H9 (cell line): ENCODE data around the gene PKDCC. TPM values are rescaled to one million over a fixed set of nuclear protein-coding genes. Genes with fewer than 3 reads are reported as not detected.

Experiments
- DNase-seq: peaks from one replicate; pipeline ENCODE4 v3.0.0-alpha.2; 2017
- H2AFZ ChIP-seq: one replicate; pipeline ENCODE4 v1.6.1; 2013; ENCODE audit warnings: mild to moderate bottlenecking, low read length, control low read depth, moderate library complexity
- H2AK5ac ChIP-seq: 2 replicates; pipeline ENCODE4 v1.6.1; 2013; ENCODE audit warnings: low read length, control low read depth, mixed read lengths; ENCODE audit not compliant: insufficient read length
- H2BK120ac ChIP-seq: one replicate; pipeline ENCODE4 v1.6.1; 2013; ENCODE audit warnings: low read depth, mild to moderate bottlenecking, low read length, control low read depth, inconsistent platforms; ENCODE audit not compliant: poor library complexity, severe bottlenecking
- H2BK12ac ChIP-seq: 2 replicates; pipeline ENCODE4 v1.6.1; 2013; ENCODE audit warnings: low read length, control low read depth, mixed read lengths, low read depth; ENCODE audit not compliant: insufficient read length
- H2BK15ac ChIP-seq: 2 replicates; pipeline ENCODE4 v1.6.1; 2013; ENCODE audit warnings: low read depth, low read length, control low read depth
- H2BK20ac ChIP-seq: one replicate; pipeline ENCODE4 v1.6.1; 2013; ENCODE audit warnings: low read depth, mild to moderate bottlenecking, low read length, control low read depth, inconsistent platforms; ENCODE audit not compliant: poor library complexity, severe bottlenecking
- H2BK5ac ChIP-seq: 2 replicates; pipeline ENCODE4 v1.6.1; 2013; ENCODE audit warnings: low read length, control low read depth, mixed read lengths; ENCODE audit not compliant: insufficient read length
- H3K14ac ChIP-seq: 2 replicates; pipeline ENCODE4 v1.6.1; 2013; ENCODE audit warnings: low read length, control low read depth; ENCODE audit not compliant: insufficient read depth
- H3K18ac ChIP-seq: 2 replicates; pipeline ENCODE4 v1.6.1; 2013; ENCODE audit warnings: low read depth, mild to moderate bottlenecking, mixed read lengths, low read length, control low read depth; ENCODE audit not compliant: insufficient read length
- H3K23ac ChIP-seq: 2 replicates; pipeline ENCODE4 v1.6.1; 2013; ENCODE audit warnings: low read length, control low read depth, mixed read lengths, low read depth; ENCODE audit not compliant: insufficient read length
- H3K23me2 ChIP-seq: 2 replicates; pipeline ENCODE4 v1.6.1; 2013; ENCODE audit warnings: low read depth, mild to moderate bottlenecking, mixed read lengths, low read length, control low read depth; ENCODE audit not compliant: insufficient read length, poor library complexity, severe bottlenecking
- H3K27ac ChIP-seq: 2 replicates; pipeline ENCODE4 v1.5.1; 2013; ENCODE audit warnings: low read length, control low read depth, mixed read lengths, low read depth; ENCODE audit not compliant: insufficient read length
- H3K27me3 ChIP-seq: 2 replicates; pipeline ENCODE4 v1.6.1; 2013; ENCODE audit warnings: low read length, control low read depth, inconsistent platforms; ENCODE audit not compliant: insufficient read depth
- H3K4ac ChIP-seq: 2 replicates; pipeline ENCODE4 v1.6.1; 2013; ENCODE audit warnings: low read depth, mild to moderate bottlenecking, control low read depth, inconsistent platforms, low read length, moderate library complexity
- H3K4me1 ChIP-seq: 2 replicates; pipeline ENCODE4 v1.6.1; 2013; ENCODE audit warnings: low read length, control low read depth, inconsistent platforms; ENCODE audit not compliant: insufficient read depth
- H3K4me2 ChIP-seq: 2 replicates; pipeline ENCODE4 v1.6.1; 2013; ENCODE audit warnings: low read length, control low read depth, mixed read lengths; ENCODE audit not compliant: insufficient read length, insufficient read depth
- H3K56ac ChIP-seq: 2 replicates; pipeline ENCODE4 v1.6.1; 2013; ENCODE audit warnings: low read depth, mild to moderate bottlenecking, mixed read lengths, low read length, control low read depth; ENCODE audit not compliant: insufficient read length
- H3K79me1 ChIP-seq: 2 replicates; pipeline ENCODE4 v1.6.1; 2013; ENCODE audit warnings: low read depth, mild to moderate bottlenecking, moderate library complexity, low read length, control low read depth, inconsistent platforms; ENCODE audit not compliant: insufficient read depth, poor library complexity, severe bottlenecking
- H3K79me2 ChIP-seq: 2 replicates; pipeline ENCODE4 v1.6.1; 2013; ENCODE audit warnings: low read length, control low read depth, inconsistent platforms; ENCODE audit not compliant: insufficient read depth
- H3K9ac ChIP-seq: 2 replicates; pipeline ENCODE4 v1.6.1; 2013; ENCODE audit warnings: low read length, control low read depth, mixed read lengths; ENCODE audit not compliant: insufficient read length; ENCODE audit errors: extremely low read depth
- H3K9me3 ChIP-seq: one replicate; pipeline ENCODE4 v1.6.1; 2013; ENCODE audit warnings: low read depth, low read length, inconsistent platforms; ENCODE audit not compliant: control insufficient read depth
- H3T11ph ChIP-seq: one replicate; pipeline ENCODE4 v1.6.1; 2013; ENCODE audit warnings: mild to moderate bottlenecking, low read length, control low read depth, inconsistent platforms
- H4K20me1 ChIP-seq: one replicate; pipeline ENCODE4 v1.6.1; 2013; ENCODE audit not compliant: control insufficient read depth, insufficient read length, insufficient read depth
- H4K5ac ChIP-seq: 2 replicates; pipeline ENCODE4 v1.6.1; 2013; ENCODE audit warnings: low read depth, mild to moderate bottlenecking, mixed read lengths, low read length, control low read depth; ENCODE audit not compliant: insufficient read length
- H4K8ac ChIP-seq: replicated peaks from 2 replicates; pipeline ENCODE4 v1.6.1; 2013; ENCODE audit warnings: low read length, control low read depth, mixed read lengths, low read depth; ENCODE audit not compliant: insufficient read length
- H4K91ac ChIP-seq: 2 replicates; pipeline ENCODE4 v1.6.1; 2013; ENCODE audit warnings: low read depth, mild to moderate bottlenecking, moderate library complexity, mixed read lengths, low read length, control low read depth; ENCODE audit not compliant: insufficient read length
- H3K27ac Mint-ChIP-seq, 3 experiments: 2 replicates in 2 of 3; 3 replicates in 1 of 3; pipeline ENCODE4 v1.8.0; 2020 to 2021; ENCODE audit warnings: mixed read lengths in 3 of 3, mild to moderate bottlenecking in 1 of 3, moderate library complexity in 1 of 3
- H3K27me3 Mint-ChIP-seq: 2 replicates; pipeline ENCODE4 v1.8.0; 2021; ENCODE audit warnings: low read depth, mild to moderate bottlenecking, moderate library complexity, mixed read lengths
- H3K36me3 Mint-ChIP-seq, 3 experiments: 2 replicates in 2 of 3; 3 replicates in 1 of 3; pipeline ENCODE4 v1.8.0; 2020 to 2021; ENCODE audit warnings: low read depth in 3 of 3, mixed read lengths in 3 of 3; ENCODE audit not compliant: insufficient read depth in 1 of 3
- H3K4me1 Mint-ChIP-seq, 2 experiments: 2 replicates each; pipeline ENCODE4 v1.8.0; 2020; ENCODE audit warnings: mixed read lengths in 2 of 2
- H3K4me3 Mint-ChIP-seq, 2 experiments: 2 replicates in 1 of 2; 3 replicates in 1 of 2; pipeline ENCODE4 v1.8.0; 2020 to 2021; ENCODE audit warnings: mild to moderate bottlenecking in 2 of 2, mixed read lengths in 2 of 2, moderate library complexity in 1 of 2
- H3K9me3 Mint-ChIP-seq, 2 experiments: 2 replicates in 1 of 2; 3 replicates in 1 of 2; pipeline ENCODE4 v1.8.0; 2020; ENCODE audit warnings: mild to moderate bottlenecking in 2 of 2, mixed read lengths in 2 of 2, moderate library complexity in 1 of 2
- WGBS: extraction: QIAGEN DNeasy Blood & Tissue Kit; methylation state at CpG from one replicate; pipeline ENCODE4 v1.1.7; 2013; ENCODE audit warnings: missing lambda C conversion rate, low lambda C conversion rate, mixed read lengths; ENCODE audit not compliant: insufficient read length; ENCODE audit errors: extremely low coverage; 5-methylcytosine and 5-hydroxymethylcytosine counted together
- total RNA-seq: library from RNA; stranded (reverse); gene quantifications from 2 replicates; pipeline ENCODE4 v1.2.1, GENCODE V29; 2021
- TF ChIP-seq, protein P1 (sequence below): fragments of 200-600 bp; sonication (generic); conservative IDR thresholded peaks from 3 replicates; pipeline ENCODE4 v1.8.0; 2021; ENCODE audit warnings: antibody characterized with exemption, mild to moderate bottlenecking

PKDCC gene
- total RNA-seq, 1 experiment from 2014 or later, result 134 TPM

DNA sequence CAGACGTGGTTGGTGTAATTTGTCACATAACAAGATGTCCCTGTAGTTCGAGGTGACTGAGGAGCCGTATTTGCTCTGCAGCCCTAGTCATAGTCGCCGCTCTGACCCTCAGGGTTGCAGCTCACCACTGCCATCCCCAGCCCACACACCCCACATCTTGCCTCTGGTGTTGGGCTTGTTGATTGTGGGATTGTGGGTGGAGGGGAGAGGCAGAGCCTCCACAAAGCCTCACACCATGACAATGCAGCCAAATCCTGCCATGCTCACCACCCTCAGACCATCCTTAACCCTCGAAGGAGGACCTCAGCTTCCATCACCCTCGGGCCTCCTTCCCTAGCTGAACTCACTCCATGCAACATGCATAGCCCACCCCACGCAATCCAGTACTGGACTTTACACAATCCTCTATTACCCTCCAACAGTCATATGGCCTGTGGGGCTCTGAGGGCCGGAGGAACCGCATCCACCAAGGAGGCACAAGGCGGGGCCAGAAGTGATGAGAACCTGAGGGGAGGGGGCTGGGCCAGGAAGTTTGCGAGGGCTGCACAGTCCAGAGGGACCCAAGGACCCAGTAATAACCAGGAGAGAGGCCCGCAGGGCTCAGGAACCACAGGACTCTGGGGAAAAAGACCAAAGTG lies 11.6 kb downstream of the PKDCC start:
- TF ChIP-seq, protein P1, sequence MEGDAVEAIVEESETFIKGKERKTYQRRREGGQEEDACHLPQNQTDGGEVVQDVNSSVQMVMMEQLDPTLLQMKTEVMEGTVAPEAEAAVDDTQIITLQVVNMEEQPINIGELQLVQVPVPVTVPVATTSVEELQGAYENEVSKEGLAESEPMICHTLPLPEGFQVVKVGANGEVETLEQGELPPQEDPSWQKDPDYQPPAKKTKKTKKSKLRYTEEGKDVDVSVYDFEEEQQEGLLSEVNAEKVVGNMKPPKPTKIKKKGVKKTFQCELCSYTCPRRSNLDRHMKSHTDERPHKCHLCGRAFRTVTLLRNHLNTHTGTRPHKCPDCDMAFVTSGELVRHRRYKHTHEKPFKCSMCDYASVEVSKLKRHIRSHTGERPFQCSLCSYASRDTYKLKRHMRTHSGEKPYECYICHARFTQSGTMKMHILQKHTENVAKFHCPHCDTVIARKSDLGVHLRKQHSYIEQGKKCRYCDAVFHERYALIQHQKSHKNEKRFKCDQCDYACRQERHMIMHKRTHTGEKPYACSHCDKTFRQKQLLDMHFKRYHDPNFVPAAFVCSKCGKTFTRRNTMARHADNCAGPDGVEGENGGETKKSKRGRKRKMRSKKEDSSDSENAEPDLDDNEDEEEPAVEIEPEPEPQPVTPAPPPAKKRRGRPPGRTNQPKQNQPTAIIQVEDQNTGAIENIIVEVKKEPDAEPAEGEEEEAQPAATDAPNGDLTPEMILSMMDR, result no peak
- H3K27me3 ChIP-seq, result no peaks in the 10 kb centered on the region
- H3K79me1 ChIP-seq, result no peaks in the 10 kb centered on the region
- peaks cover 2% of the 10 kb centered on the region; the same call in 1 of the 2 replicates for H3K4me1 ChIP-seq
- WGBS, result no CpG with 5 or more reads among the region's 13 CpGs
- no peak overlapping the region for H2BK12ac ChIP-seq
- no peak overlapping the region for H3K4me2 ChIP-seq
- no peaks in the 10 kb centered on the region for H3K9me3 ChIP-seq
- no peak overlapping the region for H4K91ac ChIP-seq
- no peak overlapping the region for H3K56ac ChIP-seq
- no peak overlapping the region for H3K27ac ChIP-seq
- H3K9ac ChIP-seq, result no peak overlapping the region
- H2BK15ac ChIP-seq, result no peak overlapping the region
- no peak overlapping the region for H2BK5ac ChIP-seq
- Mint-ChIP-seq H3K9me3 (no peaks in the 10 kb centered on the region), H3K27ac (peak overlapping the region in 1 of 3 experiments; percentile 95; a peak in 3 of 7 replicates), H3K27me3 (peaks cover 2% of the 10 kb centered on the region; the same call in 1 of the 2 replicates), H3K4me1 (peaks cover 24 to 38% of the 10 kb centered on the region in 2 experiments), H3K36me3 (peaks cover 24 to 55% (median 48%) of the 10 kb centered on the region in 3 experiments; a peak in 6 of 7 replicates), H3K4me3 (no peak overlapping the region)
- H2AK5ac ChIP-seq, result no peak overlapping the region
- no peak overlapping the region for H3K18ac ChIP-seq
- no peaks in the 10 kb centered on the region for H3K23me2 ChIP-seq
- no peak overlapping the region for H4K5ac ChIP-seq
- H3K23ac ChIP-seq, result no peak overlapping the region
- H4K8ac ChIP-seq, result no peak overlapping the region
- no peak for DNase-seq
- H3K14ac ChIP-seq, result no peak overlapping the region
- no peak overlapping the region for H2BK20ac ChIP-seq
- no peak overlapping the region for H2AFZ ChIP-seq
- H4K20me1 ChIP-seq, result no peaks in the 10 kb centered on the region
- no peaks in the 10 kb centered on the region for H3K79me2 ChIP-seq
- H3T11ph ChIP-seq, result no peak overlapping the region
- H2BK120ac ChIP-seq, result no peak overlapping the region
- no peak overlapping the region for H3K4ac ChIP-seq
